Hematopoietic multipotent progenitor cell (in vitro differentiated cells): ENCODE data around the gene MTRFR. TPM values are rescaled to one million over a fixed set of nuclear protein-coding genes. Genes with fewer than 3 reads are reported as not detected.
"Not testable (repeated sequence)": the region's sequence is repeated elsewhere in the genome, so short reads cannot be mapped to it uniquely, and the experiment has no call there.

ENCODE experiments used
- DNase-seq, 3 donors: peaks; one replicate each; pipeline ENCODE4 v3.0.0-alpha.2; 2011 to 2015; ENCODE audit warnings: low read depth in 2 of 3, low spot score in 2 of 3
- total RNA-seq: library from RNA; depleted of rRNA; stranded (reverse); fragments of >200 nt; gene quantifications from one replicate; pipeline ENCODE4 v1.2.3, GENCODE V29; 2012

MTRFR gene
- total RNA-seq, 1 donor = 12.1 TPM

DNA sequence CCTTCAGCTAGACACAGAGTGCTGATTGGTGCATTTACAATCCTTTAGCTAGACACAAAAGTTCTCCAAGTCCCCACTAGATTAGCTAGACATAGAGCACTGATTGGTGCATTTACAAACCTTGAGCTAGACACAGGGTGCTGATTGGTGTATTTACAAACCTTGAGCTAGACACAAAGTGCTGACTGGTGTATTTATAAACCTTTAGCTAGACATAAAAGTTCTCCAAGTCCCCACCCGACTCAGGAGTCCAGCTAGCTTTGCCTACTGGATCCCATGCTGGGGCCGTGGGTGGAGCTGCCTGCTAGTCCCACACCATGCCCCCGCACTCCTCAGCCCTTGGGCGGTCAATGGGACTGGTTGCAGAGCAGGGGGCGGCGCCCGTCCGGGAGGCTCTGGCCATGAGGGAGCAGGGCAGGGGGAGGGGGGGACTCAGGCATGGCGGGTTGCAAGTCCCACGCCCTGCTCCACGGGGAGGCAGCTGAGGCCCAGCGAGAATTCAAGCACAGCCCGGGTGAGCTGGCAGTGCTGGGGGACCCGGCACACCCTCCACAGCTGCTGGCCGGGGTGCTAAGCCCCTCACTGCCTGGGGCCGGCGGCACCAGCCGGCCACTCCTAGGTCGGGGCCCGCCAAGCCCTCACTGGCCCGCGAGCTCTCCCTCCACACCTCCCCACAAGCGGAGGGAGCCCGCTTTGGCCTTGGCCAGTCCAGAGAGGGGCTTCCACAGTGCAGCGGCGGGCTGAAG lies 15.9 kb downstream of the MTRFR start:
- DNase-seq = not testable (repeated sequence)

DNA sequence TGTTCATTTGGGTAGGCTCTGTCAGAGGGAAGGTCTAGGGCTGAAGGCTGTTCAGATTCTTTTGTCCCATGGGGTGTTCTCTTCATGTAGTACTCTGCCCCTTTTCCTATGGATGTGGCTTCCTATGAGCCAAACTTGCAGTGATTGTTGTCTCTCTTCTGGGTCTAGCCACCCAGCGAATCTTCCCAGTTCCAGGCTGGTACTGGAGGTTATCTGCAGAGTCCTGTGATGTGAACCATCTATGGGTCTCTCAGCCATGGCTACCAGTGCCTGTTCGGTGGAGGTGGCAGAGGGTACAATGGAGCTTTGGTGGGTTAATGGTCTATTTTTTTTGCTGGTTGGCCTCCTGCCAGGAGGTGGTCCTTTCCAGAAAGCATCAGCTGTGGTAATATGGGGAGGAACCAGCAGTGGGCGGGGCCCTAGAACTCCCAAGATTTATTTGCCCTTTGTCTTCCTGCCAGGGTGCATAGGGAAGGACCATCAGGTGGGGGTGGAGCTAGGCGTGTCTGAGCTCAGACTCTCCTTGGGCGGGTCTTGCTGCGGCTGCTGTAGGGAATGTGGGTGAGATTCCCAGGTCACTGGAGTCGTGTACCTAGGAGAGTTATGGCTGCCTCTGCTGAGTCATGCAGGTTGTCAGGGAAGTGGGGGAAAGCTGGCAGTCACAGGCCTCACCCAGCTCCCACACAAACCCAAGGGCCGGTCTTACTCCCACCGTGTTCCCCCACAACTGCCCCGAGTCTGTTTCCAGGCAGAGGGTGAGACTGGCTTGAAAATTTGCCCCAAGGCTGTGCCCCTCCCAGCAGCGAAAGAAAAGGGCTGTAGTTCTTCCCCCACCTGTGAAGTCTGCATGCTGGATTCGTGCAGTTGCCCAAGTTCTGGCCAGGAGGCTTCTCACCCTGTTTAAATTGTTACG lies 17.5 kb downstream of the MTRFR start:
- peak in 1 of 3 donors; percentile 50 for DNase-seq

DNA sequence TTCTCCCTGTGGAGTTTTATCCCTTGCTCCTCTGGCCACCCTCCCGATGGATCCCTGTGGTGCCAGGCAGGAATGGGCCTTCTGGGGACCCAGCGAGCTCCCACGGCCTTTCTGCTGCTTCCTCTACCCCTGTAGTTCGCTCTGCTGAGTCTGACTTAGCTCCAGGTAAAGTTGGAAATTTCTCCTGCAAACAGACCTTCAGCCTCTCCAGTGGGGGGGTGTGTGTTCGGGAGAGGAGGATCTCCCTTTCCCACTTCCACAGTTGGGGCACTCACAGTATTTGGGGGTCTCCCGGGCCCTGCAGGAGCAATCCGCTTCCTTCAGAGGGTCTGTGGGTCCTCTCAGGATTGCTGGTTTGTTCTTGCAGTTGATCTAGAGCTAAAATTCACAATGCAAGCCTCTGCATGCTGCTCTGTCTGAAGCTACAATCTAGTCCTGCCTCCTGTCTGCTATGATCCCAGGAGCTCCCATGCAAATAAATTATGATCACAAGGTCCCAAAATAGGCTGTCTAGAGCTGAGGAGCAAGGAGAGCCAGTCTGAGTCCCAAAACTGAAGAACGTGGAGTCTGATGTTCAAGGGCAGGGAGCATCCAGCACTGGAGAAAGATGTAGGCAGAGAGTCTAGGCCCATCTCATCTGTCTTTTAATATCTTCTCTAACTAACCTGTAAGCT lies 18.3 kb downstream of the MTRFR start:
- DNase-seq = no peak

DNA sequence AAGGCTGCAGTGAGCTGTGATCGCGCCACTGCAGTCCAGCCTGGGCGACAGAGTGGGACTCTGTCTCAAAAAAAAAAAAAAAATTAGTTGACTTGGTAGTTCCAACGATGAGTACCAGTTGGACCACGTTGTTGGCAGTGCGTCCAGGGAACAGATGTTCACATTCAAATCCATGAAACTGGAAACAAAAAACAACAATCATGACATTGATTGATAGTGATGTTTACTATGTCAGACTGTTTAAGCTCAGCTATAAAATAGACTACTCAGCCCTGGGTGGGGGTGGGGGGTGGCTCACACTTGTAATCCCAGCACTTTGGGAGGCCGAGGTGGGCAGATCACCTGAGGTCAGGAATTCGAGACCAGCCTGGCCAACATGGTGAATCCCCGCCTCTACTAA lies 19.1 kb downstream of the MTRFR start:
- not testable (repeated sequence) for DNase-seq

DNA sequence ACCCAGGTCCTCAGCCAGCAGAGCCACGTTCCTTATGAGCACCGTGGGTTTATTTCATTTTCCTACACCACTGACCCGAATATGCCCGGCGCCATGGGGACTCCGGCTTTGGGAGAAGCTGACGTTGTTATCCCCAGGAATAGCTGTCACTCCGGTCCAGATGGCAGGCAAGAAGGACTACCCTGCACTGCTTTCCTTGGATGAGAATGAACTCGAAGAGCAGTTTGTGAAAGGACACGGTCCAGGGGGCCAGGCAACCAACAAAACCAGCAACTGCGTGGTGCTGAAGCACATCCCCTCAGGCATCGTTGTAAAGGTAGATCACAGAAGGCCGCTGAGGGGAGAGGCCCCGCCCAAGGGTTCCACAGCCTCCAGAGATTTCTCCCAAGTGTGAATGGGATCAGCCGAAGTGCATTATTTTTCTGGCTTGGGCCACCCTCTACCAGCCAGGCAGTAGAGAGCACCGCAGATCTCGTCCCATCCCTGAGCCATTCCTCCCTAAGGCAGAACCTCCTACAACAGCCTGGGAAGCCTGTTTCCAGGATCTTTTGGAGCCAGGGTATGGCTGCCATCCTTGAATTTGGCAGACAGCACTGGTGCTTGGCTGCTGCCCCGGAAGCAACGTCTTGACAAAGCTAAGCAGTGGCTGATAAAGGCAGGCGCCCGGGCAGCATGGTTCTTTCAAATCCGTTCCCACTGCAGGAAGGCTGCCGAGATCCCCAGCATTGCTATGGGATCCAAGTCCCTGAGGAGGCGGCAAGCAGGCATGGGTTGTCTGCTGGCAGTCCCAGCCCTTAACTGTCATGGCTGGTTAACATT lies 20.6 kb downstream of the MTRFR start:
- no peak for DNase-seq

DNA sequence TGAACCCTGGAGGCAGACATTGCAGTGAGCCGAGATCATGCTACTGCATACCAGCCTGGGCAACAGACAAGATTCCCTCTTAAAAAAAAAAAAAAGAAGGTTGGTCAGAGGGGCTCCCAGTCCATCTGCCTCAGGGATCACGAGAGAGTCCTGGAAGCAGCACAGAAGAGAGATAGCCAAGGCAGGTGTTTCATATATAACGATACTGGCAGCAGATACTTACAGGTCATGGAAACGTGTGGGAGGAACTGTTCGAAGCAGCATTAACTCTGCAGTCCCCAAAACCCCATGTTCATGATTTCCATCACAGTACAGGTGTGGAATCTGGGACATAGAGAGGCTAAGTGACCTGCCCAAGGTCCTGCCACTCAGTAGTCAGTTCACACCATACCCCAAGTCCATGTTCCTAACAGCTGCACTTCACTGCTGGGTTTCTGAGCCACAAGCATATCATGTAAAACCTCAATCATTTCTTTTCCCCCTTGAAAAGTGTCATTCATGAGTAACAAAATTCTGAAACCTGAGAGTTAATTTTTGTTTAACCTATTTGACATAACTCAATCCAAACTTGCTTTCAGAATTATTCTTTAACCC lies 21.7 kb downstream of the MTRFR start:
- DNase-seq = no peak

DNA sequence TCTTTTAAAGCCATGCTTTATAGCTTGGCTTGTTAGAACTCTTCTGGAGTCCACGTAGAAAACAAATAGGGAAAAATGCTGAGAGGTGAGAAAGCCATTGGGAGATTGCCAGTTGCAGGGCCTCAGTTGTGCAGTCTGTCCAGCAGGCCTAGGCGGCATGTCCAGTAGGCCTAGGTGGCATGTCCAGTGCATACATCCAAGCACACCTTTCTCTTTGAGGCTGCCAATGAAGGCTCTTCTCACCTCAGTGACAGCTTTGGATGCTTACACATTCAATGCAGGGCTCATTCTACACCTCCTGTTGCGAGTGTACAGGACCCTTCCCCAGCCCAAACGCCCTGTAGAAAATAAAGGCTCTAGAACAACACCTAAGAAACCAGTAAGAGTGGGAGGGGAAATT lies 25.4 kb downstream of the MTRFR start:
- DNase-seq = no peak

DNA sequence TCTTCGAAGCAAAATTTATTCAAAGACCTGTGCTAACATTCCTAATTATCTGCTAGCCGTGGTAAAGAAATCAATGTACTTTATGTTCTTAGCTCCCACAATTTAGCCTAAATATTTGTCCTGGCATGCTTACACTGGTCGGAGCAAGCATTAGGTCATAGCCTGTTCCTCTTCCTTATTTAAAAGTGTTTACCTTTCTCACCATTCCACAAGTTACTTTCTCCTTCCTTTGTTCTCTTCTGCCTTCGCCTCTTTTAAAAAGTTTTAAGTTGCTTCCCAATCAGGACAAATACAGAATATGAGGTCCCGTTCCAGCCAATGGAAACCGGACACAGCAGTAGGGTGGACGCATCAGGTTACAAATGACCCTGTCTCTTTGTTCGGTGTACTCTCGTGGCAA lies 26.8 kb downstream of the MTRFR start:
- no peak for DNase-seq

DNA sequence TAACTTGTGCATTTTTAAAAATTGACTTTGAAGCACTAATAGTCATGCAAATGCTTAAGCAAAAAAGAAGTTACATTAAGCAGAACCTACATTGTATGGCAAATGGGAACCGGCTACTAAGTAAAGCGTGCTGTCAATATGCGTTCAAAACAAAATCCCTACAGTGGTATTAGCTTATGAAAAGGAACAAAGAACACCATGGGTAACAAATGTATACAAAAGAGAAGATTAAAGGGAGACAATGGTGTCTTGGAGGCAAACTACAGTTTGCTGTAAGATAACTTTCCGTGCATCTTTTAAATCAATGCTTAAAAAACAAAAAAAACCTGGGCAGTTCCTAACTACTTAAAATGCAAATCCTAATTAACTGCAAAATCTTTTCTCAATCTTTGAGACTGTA lies 28.0 kb downstream of the MTRFR start:
- DNase-seq = no peak

DNA sequence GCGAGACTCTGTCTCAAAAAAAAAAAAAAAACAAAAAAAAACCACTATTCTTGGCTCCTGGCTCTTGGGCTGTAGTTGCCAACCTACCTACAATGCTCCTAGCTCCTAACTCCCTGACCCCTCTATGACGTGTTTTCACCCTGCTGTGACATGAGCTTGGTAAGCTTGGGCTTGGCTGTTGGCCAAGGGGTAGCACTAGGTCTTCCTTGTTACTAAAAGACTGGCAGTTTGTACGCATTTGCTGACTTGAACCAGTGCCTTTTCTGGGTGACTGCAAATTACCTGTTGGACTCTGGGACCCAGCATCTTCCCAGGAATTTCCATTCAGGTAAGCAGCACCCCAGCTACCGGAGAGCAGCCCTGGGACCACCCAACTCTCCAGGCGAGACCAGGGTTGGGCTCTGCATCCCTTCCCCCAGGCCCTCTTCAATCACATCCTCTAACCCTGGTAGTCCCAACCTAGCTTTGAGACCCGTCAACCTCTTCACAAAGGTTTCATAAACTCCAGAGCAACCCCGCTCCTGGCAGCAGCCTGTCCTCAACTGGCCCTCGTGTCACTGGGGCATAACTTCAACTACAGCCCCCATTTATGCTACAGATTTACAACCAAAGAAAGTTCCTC lies 30.1 kb downstream of the MTRFR start:
- DNase-seq = no peak

DNA sequence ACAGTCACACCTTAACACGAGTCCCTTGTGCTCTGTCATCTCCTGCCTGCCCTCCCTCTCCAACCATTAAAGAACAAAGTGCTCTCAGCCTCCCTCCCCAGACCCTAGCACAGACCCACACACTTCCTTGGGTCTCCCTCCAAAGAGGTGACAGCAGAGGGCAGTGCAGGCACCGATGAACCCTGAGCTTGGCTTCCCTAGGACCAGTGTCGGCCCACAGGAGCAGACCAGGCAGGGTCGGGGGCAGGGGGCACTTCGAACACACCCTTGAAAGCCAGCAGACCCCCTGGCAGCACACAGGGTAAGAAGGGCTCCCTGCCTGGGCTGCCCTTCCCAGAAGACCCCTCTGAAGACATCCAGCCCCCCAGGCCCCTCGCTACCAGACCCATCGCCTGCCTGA lies 31.4 kb downstream of the MTRFR start:
- peak in 2 of 3 donors; percentile 53 to 61 for DNase-seq

DNA sequence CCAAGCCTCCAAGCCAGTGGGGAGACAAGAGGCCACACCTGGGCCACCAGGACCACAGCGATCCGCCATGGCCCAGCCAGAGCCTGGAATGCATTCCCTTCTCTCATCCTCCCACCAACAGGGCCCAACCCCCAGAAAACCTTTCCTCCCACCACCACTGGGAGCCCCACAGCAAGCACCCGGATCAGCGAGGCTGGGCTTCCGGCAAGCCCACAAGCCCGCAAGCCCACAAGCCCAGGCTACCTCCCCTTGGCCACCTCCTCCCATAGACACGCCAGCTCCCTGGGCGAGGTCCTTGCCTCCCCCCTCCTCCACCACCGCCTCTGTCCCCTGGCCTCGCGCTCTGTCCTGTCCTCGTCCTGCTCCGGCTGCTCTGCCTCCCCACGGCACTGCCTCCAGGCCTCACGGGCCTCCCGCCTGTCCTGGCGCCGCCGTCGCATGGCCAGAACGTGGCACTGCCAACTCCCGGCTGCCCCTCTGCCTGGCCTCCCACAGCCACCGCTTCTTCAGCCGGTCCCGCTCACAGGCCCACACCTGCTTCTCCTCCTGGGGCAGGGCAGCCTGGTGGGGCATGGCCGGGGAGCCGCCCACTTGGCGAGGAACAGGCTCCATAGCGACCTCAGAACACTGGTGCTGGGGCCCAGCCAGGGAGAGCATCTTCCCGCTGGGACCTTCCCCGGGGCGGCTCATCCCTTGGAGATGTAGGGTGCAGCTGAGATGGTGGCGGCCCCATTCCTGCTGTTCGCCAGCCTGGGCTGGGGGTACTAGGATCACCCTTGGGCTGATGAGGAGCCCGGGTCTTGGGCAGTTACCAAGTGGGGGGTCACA lies 32.8 kb downstream of the MTRFR start:
- DNase-seq = no peak

DNA sequence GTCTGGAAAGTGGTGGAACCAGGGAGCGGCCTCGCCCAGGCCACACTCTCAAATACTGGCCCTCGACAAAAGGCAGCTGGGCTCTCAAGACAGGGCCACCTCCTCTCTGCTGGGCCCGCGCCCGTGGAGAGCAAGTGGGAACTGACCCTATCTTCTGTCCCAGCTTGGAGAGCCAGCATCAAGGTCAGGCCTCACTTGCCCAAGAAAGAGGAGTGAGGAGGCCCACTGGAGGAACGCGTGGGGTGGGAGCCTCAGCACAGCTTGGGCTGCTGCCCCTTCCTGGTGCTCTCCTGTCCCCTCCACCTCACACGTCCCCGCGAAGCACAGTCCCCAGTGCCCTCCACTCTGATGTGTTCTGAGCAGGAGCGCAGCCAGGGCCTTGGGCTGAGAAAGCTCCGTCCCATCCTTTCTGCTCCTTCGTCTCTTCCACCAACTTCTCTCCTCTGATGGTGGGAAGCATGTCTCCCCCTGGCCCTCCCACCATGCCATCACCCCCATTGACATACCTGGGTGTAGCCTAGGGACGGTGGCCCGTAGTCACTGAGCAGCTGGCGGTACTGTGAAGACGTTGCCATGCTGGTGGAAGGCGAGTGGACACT lies 33.5 kb downstream of the MTRFR start:
- DNase-seq = no peak

DNA sequence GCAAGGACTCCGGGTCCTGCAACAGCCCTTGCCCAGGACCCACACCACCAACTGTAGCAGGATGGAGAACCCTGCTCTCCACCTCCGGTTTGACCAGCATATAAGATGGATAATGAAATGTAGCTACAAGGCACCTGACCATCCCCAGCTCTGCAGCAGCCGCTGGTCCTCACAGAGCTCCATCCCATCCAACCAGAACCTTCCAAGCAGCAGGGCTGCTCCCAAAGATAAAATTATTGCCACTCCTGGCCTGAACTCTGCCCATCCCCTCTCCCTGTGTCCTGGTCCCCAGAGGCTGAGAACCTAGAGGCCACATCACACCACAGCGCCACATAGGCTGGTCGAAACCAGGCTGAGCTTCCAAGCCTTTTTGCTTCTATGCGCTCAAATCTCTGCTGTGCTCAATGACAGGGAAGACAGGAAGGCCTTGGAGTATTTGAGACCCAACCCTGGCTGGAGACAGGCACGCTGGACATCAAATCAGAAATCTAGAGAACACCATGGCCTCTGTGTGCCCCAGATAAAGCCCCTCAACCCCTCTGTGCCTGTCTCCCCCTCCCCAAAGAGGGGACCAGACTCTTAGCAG lies 34.2 kb downstream of the MTRFR start:
- no peak for DNase-seq

DNA sequence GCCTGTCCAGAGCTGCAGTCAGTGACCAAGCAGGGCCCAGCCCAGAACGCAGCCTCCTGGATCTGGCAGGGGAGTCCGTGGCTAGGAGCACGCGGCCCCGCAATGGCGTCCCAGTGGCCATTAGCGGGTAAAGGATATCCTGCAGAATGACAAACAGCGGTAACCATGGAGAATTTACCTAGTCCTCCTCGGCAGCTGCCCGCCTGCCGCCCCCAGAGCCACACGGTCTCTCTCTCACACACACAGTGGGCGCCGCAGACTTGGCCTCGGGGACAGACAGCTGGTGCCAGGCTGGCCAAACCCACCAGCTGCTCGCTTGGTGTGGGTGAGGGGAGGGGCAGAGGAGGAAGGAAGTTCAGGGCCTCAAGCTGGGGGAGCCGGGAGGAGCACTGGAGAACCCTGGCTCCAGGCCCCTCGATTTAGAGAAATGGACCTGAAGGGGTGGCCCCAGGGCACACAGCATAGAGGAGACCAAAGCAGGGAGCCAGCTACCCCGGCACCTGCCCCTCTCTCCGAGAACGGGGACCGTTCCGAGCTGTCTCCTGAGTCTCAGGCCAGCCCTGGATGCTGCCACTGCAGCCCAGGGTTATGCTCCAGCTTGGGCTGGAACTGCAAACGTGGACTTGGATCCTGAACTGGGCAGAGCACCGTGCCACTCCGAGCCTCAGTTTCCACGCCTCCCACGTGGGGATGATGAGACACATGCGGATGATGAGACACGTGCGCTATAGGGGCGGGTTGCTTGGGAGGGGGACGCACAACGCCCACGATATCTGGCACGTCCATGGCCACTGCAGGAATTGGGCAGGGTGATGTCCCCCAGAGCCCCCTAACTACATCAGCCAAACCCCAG lies 35.0 kb downstream of the MTRFR start:
- peak in 2 of 3 donors; percentile 86 to 96 for DNase-seq

DNA sequence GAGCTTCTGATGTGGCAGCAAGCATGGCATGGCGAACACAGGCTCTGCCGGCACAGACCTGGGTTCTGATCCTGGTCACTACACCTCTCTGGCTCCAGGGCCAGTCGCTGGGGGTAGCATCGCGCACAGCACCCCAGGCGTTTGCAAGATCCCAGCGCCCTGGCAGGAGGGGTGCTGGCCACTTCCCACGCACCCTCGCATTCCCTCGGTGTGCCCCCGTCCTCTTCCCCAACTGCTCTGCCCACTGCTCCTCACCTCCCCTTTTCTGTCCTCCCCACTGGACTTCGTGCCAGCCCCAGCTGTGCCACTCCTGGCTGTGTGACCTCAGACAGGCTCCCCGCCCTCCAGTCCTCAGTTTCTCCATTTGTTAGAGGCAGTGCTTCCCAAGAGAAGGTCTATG lies 35.6 kb downstream of the MTRFR start:
- no peak for DNase-seq

DNA sequence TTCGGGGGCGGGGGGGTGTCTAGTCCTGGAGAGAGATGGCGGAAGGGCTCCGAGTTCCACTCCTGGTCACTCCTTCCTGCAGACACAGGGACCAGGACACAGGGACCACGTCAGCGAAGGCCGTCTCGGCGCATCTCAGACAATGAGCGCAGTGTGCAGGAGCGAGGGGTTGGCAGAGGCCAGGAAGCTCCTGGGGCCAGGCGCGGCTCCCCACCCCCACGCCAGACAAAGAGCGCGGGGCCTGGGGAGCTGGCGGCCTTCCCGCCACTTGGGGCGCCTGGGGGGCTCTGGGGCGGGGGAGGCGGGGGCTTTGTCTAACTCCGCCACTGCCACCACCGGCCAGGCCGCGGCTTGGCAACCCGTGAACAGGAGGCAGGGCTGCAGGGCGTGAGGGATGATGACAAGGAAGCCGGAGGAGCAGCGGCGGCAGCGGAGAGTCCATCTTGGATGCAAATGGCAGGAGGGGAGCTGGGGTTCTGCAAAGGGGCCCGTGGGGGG lies 36.2 kb downstream of the MTRFR start:
- peak in 2 of 3 donors; percentile 90 to 95 for DNase-seq
